NK-92 (cell line): Measurements from ENCODE around the gene MDN1.
"Not testable (repeated sequence)": the region's sequence is repeated elsewhere in the genome, so short reads cannot be mapped to it uniquely, and the experiment has no call there.

Experiments
- DNase-seq: peaks from one replicate; lab custom pipeline; 2025; ENCODE audit not compliant: unreplicated experiment; lab: John Stamatoyannopoulos, UW

The MDN1 gene

GRCh38 chr6:89661559-89661958 lies 158.0 kb downstream of the MDN1 start:
- DNase-seq, result no peak

DNA sequence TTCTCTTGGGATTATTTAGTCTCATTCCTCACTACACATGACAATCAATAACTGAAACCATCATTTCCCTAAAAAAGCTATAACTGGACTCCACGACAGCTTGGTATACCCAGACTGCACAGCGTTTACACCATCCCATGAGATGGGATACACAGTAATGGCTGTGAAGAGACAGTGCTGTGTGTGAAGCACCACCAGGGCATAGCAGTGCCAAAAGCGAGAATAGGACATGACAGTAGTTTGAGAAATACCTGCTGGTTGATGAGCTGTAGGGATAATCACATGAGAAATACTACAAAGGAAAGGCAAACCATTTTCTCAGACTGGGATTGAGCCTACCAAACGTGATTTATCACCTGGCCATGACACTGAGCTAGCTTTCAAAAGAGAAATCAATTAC lies 158.6 kb downstream of the MDN1 start:
- DNase-seq, result no peak

GRCh38 chr6:89657445-89658158 lies 162.0 kb downstream of the MDN1 start:
- no peak for DNase-seq

- DNase-seq, result no peak
Measured at GRCh38 chr6:89655122-89655521, 164.5 kb downstream of the MDN1 start.

DNA sequence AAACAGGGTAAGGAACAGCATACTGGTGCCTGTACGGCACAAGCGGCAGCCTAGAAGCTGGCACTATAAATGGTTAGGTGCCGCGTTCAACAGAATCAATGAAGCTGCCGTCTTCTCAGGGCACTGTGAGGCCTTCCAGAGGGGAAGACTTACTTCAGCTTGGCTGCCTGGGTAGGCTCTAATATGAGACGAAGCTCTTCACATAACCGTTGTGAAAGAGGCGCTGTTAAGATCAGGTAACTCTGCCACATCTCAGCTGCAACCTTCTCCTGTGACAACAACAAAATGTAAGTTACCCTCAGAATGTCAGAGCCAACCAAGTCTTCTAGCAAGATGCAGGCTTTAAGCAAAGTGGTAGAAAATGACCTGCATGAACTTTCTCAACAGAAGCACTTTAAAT lies 169.0 kb downstream of the MDN1 start:
- DNase-seq, result no peak

GRCh38 chr6:89649682-89650081 lies 169.9 kb downstream of the MDN1 start:
- DNase-seq, result no peak

GRCh38 chr6:89644864-89645263 lies 174.7 kb downstream of the MDN1 start:
- DNase-seq, result no peak

DNA sequence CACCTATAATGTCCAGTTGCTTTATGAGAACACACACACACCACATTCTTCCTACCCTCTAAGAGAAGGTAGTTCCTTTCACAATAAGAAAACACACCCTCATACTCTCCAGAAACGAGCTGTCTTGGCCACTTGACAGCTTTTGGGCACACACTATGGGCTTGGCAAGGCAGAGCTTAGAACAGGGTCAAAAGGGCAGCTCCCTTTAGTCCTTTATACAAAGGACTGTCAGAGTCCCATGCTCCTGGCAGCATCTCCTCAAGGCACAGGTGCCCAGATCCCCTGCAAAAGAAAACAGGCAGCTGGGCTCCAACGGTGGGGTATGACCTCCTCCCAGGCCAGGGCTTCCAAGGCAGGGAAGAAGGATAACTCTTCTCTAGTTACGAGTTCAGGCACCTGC lies 176.2 kb downstream of the MDN1 start:
- DNase-seq, result no peak

DNA sequence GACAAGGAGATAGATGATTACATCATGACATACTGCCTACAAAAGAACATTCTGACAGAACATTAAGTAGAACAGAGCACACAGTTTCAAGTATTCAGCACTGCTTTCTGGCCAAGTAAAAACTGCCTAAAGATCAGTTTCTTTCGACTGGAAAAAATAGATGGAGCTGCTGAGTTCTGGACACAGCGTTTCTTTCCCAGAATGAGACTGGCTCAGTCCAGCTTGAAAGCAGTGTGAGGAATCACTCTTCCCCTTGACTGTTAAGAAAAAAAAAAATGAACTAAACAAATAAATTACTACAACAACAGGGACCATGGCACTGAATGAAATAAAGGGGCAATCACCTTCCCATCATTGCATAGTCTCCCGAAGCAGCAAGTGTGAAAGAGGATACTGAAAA lies 176.6 kb downstream of the MDN1 start:
- no peak for DNase-seq

DNA sequence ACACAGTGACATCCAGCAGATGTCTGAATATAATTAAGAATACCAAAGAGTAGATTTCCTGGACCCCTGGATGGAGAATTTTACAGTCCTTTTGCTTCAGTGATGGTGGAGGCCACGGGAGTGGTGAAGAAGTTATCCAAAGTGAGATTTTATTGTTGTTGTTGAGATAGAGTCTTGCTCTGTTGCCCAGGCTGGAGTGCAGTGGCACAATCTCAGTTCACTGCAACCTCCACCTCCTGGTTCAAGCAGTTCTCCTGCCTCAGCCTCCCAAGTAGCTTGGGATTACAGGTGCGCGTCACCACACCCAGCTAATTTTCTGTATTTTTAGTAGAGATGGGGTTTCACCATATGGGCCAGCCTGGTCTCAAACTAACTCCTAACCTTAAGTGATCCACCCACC lies 178.0 kb downstream of the MDN1 start:
- not testable (repeated sequence) for DNase-seq

GRCh38 chr6:89640804-89641203 lies 178.8 kb downstream of the MDN1 start:
- DNase-seq, result no peak

DNA sequence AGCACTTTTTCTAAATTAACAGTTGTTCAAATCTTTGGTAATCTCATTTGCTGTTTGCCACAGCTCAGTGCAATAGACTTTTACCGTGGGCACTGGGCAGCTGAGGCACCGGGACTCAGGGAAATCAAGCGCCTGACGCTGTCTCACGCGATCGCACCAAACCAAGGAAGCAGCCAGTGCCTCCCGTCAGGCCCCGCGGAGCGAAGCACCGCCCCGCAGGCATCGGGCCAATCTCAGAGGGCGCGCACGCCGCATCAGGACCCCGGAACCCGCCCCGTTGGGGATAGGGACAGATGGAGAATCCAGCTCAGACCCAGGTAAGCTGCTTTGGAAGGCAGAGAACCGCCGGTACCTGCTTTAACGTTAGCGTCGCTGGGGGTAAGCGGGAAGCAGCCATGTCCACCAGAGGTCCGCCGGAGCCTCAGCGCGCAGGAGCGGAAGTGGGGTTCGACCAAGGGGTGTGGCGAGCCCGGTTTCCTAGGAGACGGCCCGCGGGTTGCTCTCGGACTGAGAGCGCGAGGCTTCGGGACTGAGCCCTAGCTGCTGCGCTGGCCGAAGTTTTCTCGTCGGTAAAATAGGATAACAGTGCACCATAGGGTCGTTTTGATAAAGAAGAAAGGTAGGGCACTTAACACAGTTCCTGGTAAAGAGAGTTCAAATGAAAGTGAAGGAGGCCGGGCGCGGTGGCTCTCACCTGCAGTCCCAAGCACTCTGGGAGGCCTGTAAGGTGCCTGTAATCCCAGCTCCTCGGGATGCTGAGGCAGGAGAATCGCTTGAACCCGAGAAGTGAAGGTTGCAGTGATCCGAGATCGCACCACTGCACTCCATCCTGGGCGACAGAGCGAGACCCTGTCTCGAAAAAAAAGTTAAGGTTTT lies 181.0 kb downstream of the MDN1 start, which contains the start of gene LYRM2:
TSS of gene LYRM2 (minus strand) at position 428 of the 876 bp plus-strand sequence. CDS start at position 397, 31 bp downstream.
- DNase-seq, result peak; percentile 46

DNA sequence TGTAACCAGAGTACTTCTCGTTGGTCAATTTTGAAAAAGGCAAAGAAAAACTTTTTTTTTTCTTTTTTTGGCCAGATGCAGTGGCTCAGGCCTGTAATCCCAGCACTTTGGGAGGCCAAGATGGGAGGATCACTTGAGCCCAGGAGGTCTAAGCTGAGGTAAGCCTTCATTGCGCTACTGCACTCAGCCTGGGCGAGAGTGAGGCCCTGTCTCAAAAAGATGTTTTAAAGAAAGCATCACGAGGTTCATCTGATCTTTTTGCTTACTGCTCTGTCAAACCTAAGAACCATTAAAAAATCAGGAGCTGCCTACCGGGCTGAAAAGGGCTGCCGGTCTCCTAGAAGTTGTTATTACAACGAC lies 181.7 kb downstream of the MDN1 start:
- no peak for DNase-seq

DNA sequence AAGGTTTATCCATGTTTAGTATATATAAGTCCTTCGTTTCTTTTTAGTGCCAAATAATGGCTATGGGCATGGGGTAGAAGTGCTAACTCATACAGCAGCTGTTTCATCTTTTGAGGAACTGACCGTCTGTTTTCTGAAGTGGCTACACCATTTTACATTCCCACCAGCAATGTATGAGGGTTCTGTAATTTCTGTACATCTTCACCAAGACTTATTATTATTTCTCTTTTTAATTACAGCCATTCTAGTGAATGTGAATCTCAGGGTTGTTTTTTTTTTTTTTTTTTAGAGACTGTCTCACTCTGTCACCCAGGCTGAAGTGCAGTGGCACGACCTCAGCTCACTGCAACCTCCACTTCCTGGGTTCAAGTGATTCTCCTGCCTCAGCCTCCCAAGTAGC lies 183.2 kb downstream of the MDN1 start:
- not testable (repeated sequence) for DNase-seq

- no peak for DNase-seq
Measured at GRCh38 chr6:89630488-89630887, 189.1 kb downstream of the MDN1 start.

DNA sequence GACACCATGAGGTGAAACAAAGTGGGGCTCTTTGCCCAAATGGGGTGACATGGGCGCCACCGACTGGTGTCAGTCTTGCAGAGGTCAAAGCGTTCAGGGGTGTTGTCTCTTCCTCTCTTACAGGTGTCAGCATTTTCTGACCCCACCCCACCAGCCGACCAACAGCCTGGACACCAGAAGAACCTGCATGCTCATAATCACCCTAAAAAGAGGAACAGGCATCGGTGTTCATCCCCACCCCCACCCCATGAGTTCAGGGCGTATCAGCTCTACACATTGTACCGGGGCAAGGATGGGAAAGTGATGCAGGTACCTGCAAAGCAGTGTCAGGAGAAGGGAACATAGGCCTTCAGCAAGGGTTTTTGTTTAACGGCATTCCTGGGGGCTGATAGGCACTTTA lies 195.8 kb downstream of the MDN1 start:
- no peak for DNase-seq

DNA sequence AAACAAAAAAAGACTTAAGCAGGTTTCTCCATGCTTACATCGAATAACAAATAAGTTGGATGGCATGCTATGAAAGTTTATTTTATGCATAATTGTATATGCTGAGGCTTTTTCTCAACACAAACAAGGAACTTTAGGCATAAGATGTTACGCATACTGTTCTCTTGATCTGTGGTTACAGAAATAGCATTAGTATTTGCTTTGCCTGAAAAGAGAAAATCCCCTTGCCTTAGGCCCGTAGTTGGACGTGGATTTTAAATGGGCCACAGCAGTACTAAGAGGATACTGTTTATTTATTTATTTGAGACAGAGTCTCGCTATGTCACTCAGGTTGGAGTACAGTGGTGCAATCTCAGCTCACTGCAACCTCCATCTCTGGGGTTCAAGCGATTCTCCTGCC lies 200.0 kb downstream of the MDN1 start:
- DNase-seq, result no peak

DNA sequence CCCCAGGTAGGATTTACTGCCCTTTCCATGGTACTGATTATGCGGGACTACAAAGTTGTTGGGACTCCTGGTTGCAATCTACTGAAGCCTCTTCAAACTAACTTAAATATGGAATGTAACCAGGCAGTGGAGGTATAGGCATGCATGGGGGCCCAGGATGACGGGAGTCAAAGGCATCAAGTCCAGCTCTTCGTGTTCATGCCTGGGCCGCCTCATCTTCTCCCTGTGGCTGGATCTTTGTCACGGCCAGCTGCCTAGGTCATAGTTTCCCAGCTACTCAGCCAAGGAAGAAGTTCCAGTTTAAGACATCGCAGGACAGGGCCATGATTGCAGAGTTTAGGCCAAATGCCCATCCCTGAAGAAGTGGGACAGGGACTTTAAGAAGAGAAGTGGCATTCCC lies 201.6 kb downstream of the MDN1 start:
- DNase-seq, result no peak

DNA sequence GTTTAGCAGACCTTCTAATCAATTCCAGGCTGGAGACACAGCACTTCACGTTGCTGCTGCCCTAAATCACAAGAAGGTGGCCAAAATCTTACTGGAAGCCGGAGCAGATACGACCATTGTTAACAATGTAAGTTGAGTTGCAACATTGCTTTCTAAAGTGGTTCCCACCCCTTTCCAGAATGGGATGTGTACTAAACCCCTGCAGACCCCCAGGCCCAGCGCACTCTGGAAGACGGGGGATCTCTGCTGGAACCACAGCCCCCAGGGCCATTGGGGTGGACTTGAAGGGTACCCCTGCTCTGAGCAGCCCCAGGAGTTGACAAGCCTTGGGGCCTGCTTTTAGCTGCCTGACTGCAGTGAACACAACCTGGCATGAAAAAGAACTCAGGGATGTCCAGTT lies 203.1 kb downstream of the MDN1 start:
- no peak for DNase-seq

DNA sequence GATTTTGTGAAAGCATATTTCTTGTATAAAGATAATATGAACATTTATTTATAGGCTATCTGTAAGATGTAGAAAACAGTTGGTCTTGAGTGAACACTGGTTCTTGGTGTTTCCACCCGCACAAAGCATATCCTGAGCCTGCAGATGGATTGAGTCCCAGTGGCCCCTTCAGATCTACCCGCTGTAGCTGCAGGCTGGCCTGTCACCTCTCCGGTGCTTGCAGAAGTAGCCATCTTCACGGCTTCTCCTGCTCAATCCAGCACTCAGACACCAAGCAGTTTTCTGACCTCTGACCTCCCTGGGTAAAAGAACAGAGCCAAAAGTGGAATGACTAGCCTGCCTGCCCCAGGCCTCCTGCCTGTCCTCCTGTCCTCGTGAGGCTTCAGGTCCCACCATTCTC lies 203.7 kb downstream of the MDN1 start:
- DNase-seq, result no peak

GRCh38 chr6:89613790-89614189 lies 205.8 kb downstream of the MDN1 start:
- no peak for DNase-seq

DNA sequence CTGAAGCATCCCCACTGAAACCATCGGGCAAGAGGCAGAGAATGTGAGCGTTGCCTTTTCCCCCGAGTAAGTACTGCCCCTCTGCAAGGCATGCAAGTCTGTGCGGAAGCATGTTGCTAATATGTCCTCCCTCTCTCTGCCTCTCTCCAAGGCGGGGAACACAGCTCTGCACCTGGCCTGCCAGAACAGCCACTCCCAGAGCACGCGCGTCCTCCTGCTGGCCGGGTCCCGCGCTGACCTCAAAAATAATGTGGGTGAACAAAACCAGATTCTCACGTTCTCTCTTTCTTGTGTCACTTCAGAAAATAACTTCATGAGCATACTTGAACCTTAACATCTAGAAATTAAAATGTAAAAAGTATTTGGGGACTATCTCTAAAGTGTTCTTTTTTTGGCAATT lies 207.5 kb downstream of the MDN1 start:
- no peak for DNase-seq
